ENCODE measurements around the gene KRTAP5-4. TPM values are rescaled to one million over a fixed set of nuclear protein-coding genes. Genes with fewer than 3 reads are reported as not detected.
"Not testable (repeated sequence)": the region's sequence is repeated elsewhere in the genome, so short reads cannot be mapped to it uniquely, and the experiment has no call there.

KRTAP5-4 gene
- total and polyA plus RNA-seq, 4 donors: not detected

- Histone ChIP-seq H3K4me3 (ENCODE audit: low read length in 2 of 2) (no peak overlapping the region), H3K27me3 (ENCODE audit: control insufficient read depth in 1 of 2, insufficient read depth in 2 of 2, low read length in 1 of 2) (no peaks in the 10 kb centered on the region), H3K4me1 (ENCODE audit: control insufficient read depth in 1 of 2, insufficient read depth in 2 of 2, low read length in 2 of 2) (no peaks in the 10 kb centered on the region), H3K27ac (ENCODE audit: low read depth in 1 of 2, low read length in 2 of 2) (no peak overlapping the region), H3K9me3 (ENCODE audit: control insufficient read depth, low read length) (no peaks in the 10 kb centered on the region), H3K36me3 (ENCODE audit: control insufficient read depth in 1 of 2, insufficient read depth in 2 of 2, low read length in 1 of 2) (no peaks in the 10 kb centered on the region)
- intact Hi-C loops (cut with DNase I): no loop called here
- ATAC-seq (ENCODE audit: low FRiP score) (no peak), DNase-seq (no peak)
- 63 to 74% methylated on average over 1 of the region's 1 CpG for WGBS, 2 donors
Measured at GRCh38 chr11:1603629-1604028, 18.3 kb downstream of the KRTAP5-4 start.

- ATAC-seq (ENCODE audit: low FRiP score); H3K4me1 ChIP-seq (ENCODE audit: control insufficient read depth in 1 of 2, insufficient read depth in 2 of 2, low read length in 2 of 2); H3K27me3 ChIP-seq (ENCODE audit: control insufficient read depth in 1 of 2, insufficient read depth in 2 of 2, low read length in 1 of 2); DNase-seq; intact Hi-C loops (cut with DNase I); H3K9me3 ChIP-seq (ENCODE audit: control insufficient read depth, low read length); H3K36me3 ChIP-seq (ENCODE audit: control insufficient read depth in 1 of 2, insufficient read depth in 2 of 2, low read length in 1 of 2); H3K27ac ChIP-seq (ENCODE audit: low read depth in 1 of 2, low read length in 2 of 2); H3K4me3 ChIP-seq (ENCODE audit: low read length in 2 of 2): not testable (repeated sequence)
- WGBS, 2 donors: 50 to 62% methylated on average over 3 of the region's 3 CpGs
Measured at GRCh38 chr11:1601663-1602062, 20.3 kb downstream of the KRTAP5-4 start.

- no peaks in the 10 kb centered on the region for H3K36me3 ChIP-seq (ENCODE audit: control insufficient read depth in 1 of 2, insufficient read depth in 2 of 2, low read length in 1 of 2)
- 71 to 77% methylated on average over 5 of the region's 5 CpGs for WGBS, 2 donors
- no peak overlapping the region for H3K4me3 ChIP-seq (ENCODE audit: low read length in 2 of 2)
- H3K27me3 ChIP-seq (ENCODE audit: control insufficient read depth in 1 of 2, insufficient read depth in 2 of 2, low read length in 1 of 2): no peaks in the 10 kb centered on the region
- intact Hi-C loops (cut with DNase I): no loop called here
- no peaks in the 10 kb centered on the region for H3K9me3 ChIP-seq (ENCODE audit: control insufficient read depth, low read length)
- H3K27ac ChIP-seq (ENCODE audit: low read depth in 1 of 2, low read length in 2 of 2): no peak overlapping the region
- no peaks in the 10 kb centered on the region for H3K4me1 ChIP-seq (ENCODE audit: control insufficient read depth in 1 of 2, insufficient read depth in 2 of 2, low read length in 2 of 2)
- DNase-seq (no peak), ATAC-seq (ENCODE audit: low FRiP score) (no peak)
Measured at GRCh38 chr11:1600626-1601025, 21.3 kb downstream of the KRTAP5-4 start.

GRCh38 chr11:1598816-1599215, 23.1 kb downstream of the KRTAP5-4 start:
- no peaks in the 10 kb centered on the region for H3K4me1 ChIP-seq (ENCODE audit: control insufficient read depth in 1 of 2, insufficient read depth in 2 of 2, low read length in 2 of 2)
- intact Hi-C loops (cut with DNase I): no loop called here
- H3K36me3 ChIP-seq (ENCODE audit: control insufficient read depth in 1 of 2, insufficient read depth in 2 of 2, low read length in 1 of 2): no peaks in the 10 kb centered on the region
- H3K4me3 ChIP-seq (ENCODE audit: low read length in 2 of 2): no peak overlapping the region
- ATAC-seq (ENCODE audit: low FRiP score) (no peak), DNase-seq (no peak)
- no peaks in the 10 kb centered on the region for H3K9me3 ChIP-seq (ENCODE audit: control insufficient read depth, low read length)
- no peak overlapping the region for H3K27ac ChIP-seq (ENCODE audit: low read depth in 1 of 2, low read length in 2 of 2)
- 71 to 77% methylated on average over 6 of the region's 6 CpGs for WGBS, 2 donors
- no peaks in the 10 kb centered on the region for H3K27me3 ChIP-seq (ENCODE audit: control insufficient read depth in 1 of 2, insufficient read depth in 2 of 2, low read length in 1 of 2)

- H3K27ac ChIP-seq (ENCODE audit: low read depth in 1 of 2, low read length in 2 of 2); intact Hi-C loops (cut with DNase I); H3K4me1 ChIP-seq (ENCODE audit: control insufficient read depth in 1 of 2, insufficient read depth in 2 of 2, low read length in 2 of 2); ATAC-seq (ENCODE audit: low FRiP score); H3K9me3 ChIP-seq (ENCODE audit: control insufficient read depth, low read length); DNase-seq; H3K4me3 ChIP-seq (ENCODE audit: low read length in 2 of 2); H3K36me3 ChIP-seq (ENCODE audit: control insufficient read depth in 1 of 2, insufficient read depth in 2 of 2, low read length in 1 of 2); H3K27me3 ChIP-seq (ENCODE audit: control insufficient read depth in 1 of 2, insufficient read depth in 2 of 2, low read length in 1 of 2): not testable (repeated sequence)
- 81 to 90% methylated on average over 3 of the region's 3 CpGs for WGBS, 2 donors
Measured at GRCh38 chr11:1598406-1598805, 23.5 kb downstream of the KRTAP5-4 start.

- H3K27ac ChIP-seq (ENCODE audit: low read depth in 1 of 2, low read length in 2 of 2): no peak within 1 kb of the TSS
- H3K36me3 ChIP-seq (ENCODE audit: control insufficient read depth in 1 of 2, insufficient read depth in 2 of 2, low read length in 1 of 2): no peaks in the 10 kb centered on the region
- H3K9me3 ChIP-seq (ENCODE audit: control insufficient read depth, low read length): no peaks in the 10 kb centered on the region
- intact Hi-C loops (cut with DNase I): no loop called here
- no peak for ATAC-seq (ENCODE audit: low FRiP score)
- no peaks in the 10 kb centered on the region for H3K27me3 ChIP-seq (ENCODE audit: control insufficient read depth in 1 of 2, insufficient read depth in 2 of 2, low read length in 1 of 2)
- H3K4me3 ChIP-seq (ENCODE audit: low read length in 2 of 2): no peak within 1 kb of the TSS
- WGBS, 2 donors: 84 to 87% methylated on average over 4 of the region's 4 CpGs
- DNase-seq: no peak
- H3K4me1 ChIP-seq (ENCODE audit: control insufficient read depth in 1 of 2, insufficient read depth in 2 of 2, low read length in 2 of 2): no peaks in the 10 kb centered on the region
Measured at GRCh38 chr11:1597994-1598380, 24.0 kb downstream of the KRTAP5-4 start, which contains the start of gene KRTAP5-2. KRTAP5-2 (minus strand) TSS chr11:1598294; CDS start chr11:1598250, 44 bp downstream.

GRCh38 chr11:1597331-1597993, 24.5 kb downstream of the KRTAP5-4 start:
- H3K4me1 ChIP-seq (ENCODE audit: control insufficient read depth in 1 of 2, insufficient read depth in 2 of 2, low read length in 2 of 2): no peaks in the 10 kb centered on the region
- H3K36me3 ChIP-seq (ENCODE audit: control insufficient read depth in 1 of 2, insufficient read depth in 2 of 2, low read length in 1 of 2): no peaks in the 10 kb centered on the region
- H3K27ac ChIP-seq (ENCODE audit: low read depth in 1 of 2, low read length in 2 of 2): no peak overlapping the region
- intact Hi-C loops (cut with DNase I): no loop called here
- no peaks in the 10 kb centered on the region for H3K9me3 ChIP-seq (ENCODE audit: control insufficient read depth, low read length)
- no peak for DNase-seq
- whole genome bisulfite sequencing, 2 donors: 91% methylated on average over 10 of the region's 10 CpGs
- no peaks in the 10 kb centered on the region for H3K27me3 ChIP-seq (ENCODE audit: control insufficient read depth in 1 of 2, insufficient read depth in 2 of 2, low read length in 1 of 2)
- ATAC-seq (ENCODE audit: low FRiP score): no peak
- no peak overlapping the region for H3K4me3 ChIP-seq (ENCODE audit: low read length in 2 of 2)

- H3K9me3 ChIP-seq (ENCODE audit: control insufficient read depth, low read length); DNase-seq; H3K27me3 ChIP-seq (ENCODE audit: control insufficient read depth in 1 of 2, insufficient read depth in 2 of 2, low read length in 1 of 2); H3K36me3 ChIP-seq (ENCODE audit: control insufficient read depth in 1 of 2, insufficient read depth in 2 of 2, low read length in 1 of 2); H3K27ac ChIP-seq (ENCODE audit: low read depth in 1 of 2, low read length in 2 of 2); ATAC-seq (ENCODE audit: low FRiP score); H3K4me3 ChIP-seq (ENCODE audit: low read length in 2 of 2); H3K4me1 ChIP-seq (ENCODE audit: control insufficient read depth in 1 of 2, insufficient read depth in 2 of 2, low read length in 2 of 2); intact Hi-C loops (cut with DNase I): not testable (repeated sequence)
- 79 to 80% methylated on average over 19 of the region's 19 CpGs for WGBS, 2 donors
Measured at GRCh38 chr11:1596576-1597121, 25.3 kb downstream of the KRTAP5-4 start.

- ATAC-seq (ENCODE audit: low FRiP score); H3K27me3 ChIP-seq (ENCODE audit: control insufficient read depth in 1 of 2, insufficient read depth in 2 of 2, low read length in 1 of 2): not testable (repeated sequence)
Measured at GRCh38 chr11:1595994-1596575, 25.9 kb downstream of the KRTAP5-4 start.

More at GRCh38 chr11:1595994-1596575, 25.9 kb downstream of the KRTAP5-4 start:
- H3K9me3 ChIP-seq (ENCODE audit: control insufficient read depth, low read length); H3K4me3 ChIP-seq (ENCODE audit: low read length in 2 of 2); DNase-seq; intact Hi-C loops (cut with DNase I); H3K27ac ChIP-seq (ENCODE audit: low read depth in 1 of 2, low read length in 2 of 2); H3K36me3 ChIP-seq (ENCODE audit: control insufficient read depth in 1 of 2, insufficient read depth in 2 of 2, low read length in 1 of 2); H3K4me1 ChIP-seq (ENCODE audit: control insufficient read depth in 1 of 2, insufficient read depth in 2 of 2, low read length in 2 of 2): not testable (repeated sequence)
- WGBS, 2 donors: 51 to 54% methylated on average over 11 of the region's 11 CpGs

All from aorta (tissue), 5 donors.